HG03039 (cell line): Measurements from ENCODE around the gene ASB5.
"Not testable (repeated sequence)": the region's sequence is repeated elsewhere in the genome, so short reads cannot be mapped to it uniquely, and the experiment has no call there.

Experiments used
- ATAC-seq: cut with Tn5 transposase; IDR thresholded peaks from one replicate; pipeline ENCODE4 v1.9.1; 2021; ENCODE audit warnings: mild to moderate bottlenecking, moderate library complexity; ENCODE audit not compliant: unreplicated experiment

The ASB5 gene

GRCh38 chr4:176268963-176269362 is at the start of gene ASB5:
Gene ASB5 (minus strand): TSS chr4:176269222. CDS start chr4:176269108, 114 bp downstream.
- no peak for ATAC-seq

- no peak for ATAC-seq
These were observed 44.7 kb upstream of the ASB5 start for GRCh38 chr4:176313596-176314336.

- ATAC-seq = no peak
These were observed 40.8 kb upstream of the ASB5 start for GRCh38 chr4:176309772-176310171.

- peak; percentile 99 for ATAC-seq
These were observed 40.0 kb upstream of the ASB5 start for GRCh38 chr4:176309046-176309445.

- ATAC-seq = no peak
These were observed 39.4 kb upstream of the ASB5 start for GRCh38 chr4:176308441-176308840.

- ATAC-seq = no peak
These were observed 38.6 kb upstream of the ASB5 start for GRCh38 chr4:176307666-176307930.

- no peak for ATAC-seq
These were observed 38.0 kb upstream of the ASB5 start for GRCh38 chr4:176306837-176307665.

- ATAC-seq = no peak
These were observed 34.9 kb upstream of the ASB5 start for GRCh38 chr4:176303938-176304337.

- no peak for ATAC-seq
These were observed 33.6 kb upstream of the ASB5 start for GRCh38 chr4:176302283-176303275.

- no peak for ATAC-seq
These were observed 31.5 kb upstream of the ASB5 start for GRCh38 chr4:176300565-176300964.

GRCh38 chr4:176300036-176300435 is 31.0 kb upstream of the ASB5 start:
- no peak for ATAC-seq

- no peak for ATAC-seq
These were observed 29.6 kb upstream of the ASB5 start for GRCh38 chr4:176298664-176299063.

GRCh38 chr4:176295907-176296306 is 26.9 kb upstream of the ASB5 start:
- ATAC-seq = not testable (repeated sequence)

- no peak for ATAC-seq
These were observed 24.6 kb upstream of the ASB5 start for GRCh38 chr4:176293660-176294059.

GRCh38 chr4:176292920-176293319 is 23.9 kb upstream of the ASB5 start:
- ATAC-seq = no peak

- ATAC-seq = no peak
These were observed 22.7 kb upstream of the ASB5 start for GRCh38 chr4:176291748-176292147.

- no peak for ATAC-seq
These were observed 21.5 kb upstream of the ASB5 start for GRCh38 chr4:176290520-176290919.

GRCh38 chr4:176289561-176289960 is 20.5 kb upstream of the ASB5 start:
- ATAC-seq = no peak

GRCh38 chr4:176288020-176288419 is 19.0 kb upstream of the ASB5 start:
- no peak for ATAC-seq

GRCh38 chr4:176287546-176287945 is 18.5 kb upstream of the ASB5 start:
- ATAC-seq = no peak

GRCh38 chr4:176286728-176287127 is 17.7 kb upstream of the ASB5 start:
- no peak for ATAC-seq
